Mammary epithelial cell (primary cell): ENCODE data around the gene FRS2.

ENCODE experiments used
- EZH2 ChIP-seq: IDR thresholded peaks from 2 replicates; pipeline ENCODE4 v1.6.1; 2012; ENCODE audit warnings: low read length, inconsistent platforms, borderline replicate concordance
- TF ChIP-seq, protein P1 (sequence below), 2 donors: IDR thresholded peaks in 1 of 2; conservative IDR thresholded peaks in 1 of 2; 2 replicates each; pipeline ENCODE4 v1.5.1; 2011 to 2012; ENCODE audit warnings: inconsistent platforms in 2 of 2, low read length in 2 of 2, mild to moderate bottlenecking in 2 of 2, control low read depth in 1 of 2, low read depth in 1 of 2; ENCODE audit not compliant: insufficient read depth in 1 of 2; ENCODE audit errors: extremely low read depth in 1 of 2

DNA sequence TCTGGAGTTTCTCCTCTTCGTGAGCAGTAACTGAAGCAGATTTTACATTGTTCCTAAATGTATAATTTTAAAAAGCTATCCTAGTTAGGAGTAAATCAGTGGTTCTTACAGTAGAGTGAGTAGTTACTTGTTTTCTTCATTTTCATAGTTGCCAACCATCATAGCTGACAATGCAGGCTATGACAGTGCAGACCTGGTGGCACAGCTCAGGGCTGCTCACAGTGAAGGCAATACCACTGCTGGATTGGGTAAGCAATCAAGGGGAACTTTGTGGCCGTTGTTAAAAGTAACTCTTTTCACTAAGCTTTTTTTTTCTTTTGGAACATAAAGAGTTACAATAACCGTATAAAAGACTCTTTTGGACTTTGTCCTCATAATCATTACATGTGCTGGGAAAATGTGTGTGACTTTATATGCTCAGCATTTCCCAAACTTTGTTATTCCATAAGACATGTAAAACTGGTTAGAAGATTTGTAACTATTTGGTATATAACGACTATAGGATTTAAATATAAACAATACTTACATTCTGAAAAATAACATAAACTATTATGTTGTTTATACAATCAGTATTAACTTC, 128.1 kb downstream of the FRS2 start:
- TF ChIP-seq, protein P1, sequence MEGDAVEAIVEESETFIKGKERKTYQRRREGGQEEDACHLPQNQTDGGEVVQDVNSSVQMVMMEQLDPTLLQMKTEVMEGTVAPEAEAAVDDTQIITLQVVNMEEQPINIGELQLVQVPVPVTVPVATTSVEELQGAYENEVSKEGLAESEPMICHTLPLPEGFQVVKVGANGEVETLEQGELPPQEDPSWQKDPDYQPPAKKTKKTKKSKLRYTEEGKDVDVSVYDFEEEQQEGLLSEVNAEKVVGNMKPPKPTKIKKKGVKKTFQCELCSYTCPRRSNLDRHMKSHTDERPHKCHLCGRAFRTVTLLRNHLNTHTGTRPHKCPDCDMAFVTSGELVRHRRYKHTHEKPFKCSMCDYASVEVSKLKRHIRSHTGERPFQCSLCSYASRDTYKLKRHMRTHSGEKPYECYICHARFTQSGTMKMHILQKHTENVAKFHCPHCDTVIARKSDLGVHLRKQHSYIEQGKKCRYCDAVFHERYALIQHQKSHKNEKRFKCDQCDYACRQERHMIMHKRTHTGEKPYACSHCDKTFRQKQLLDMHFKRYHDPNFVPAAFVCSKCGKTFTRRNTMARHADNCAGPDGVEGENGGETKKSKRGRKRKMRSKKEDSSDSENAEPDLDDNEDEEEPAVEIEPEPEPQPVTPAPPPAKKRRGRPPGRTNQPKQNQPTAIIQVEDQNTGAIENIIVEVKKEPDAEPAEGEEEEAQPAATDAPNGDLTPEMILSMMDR (conservative IDR thresholded peaks at IDR 0.05 in 1 of 2, IDR thresholded peaks at IDR 0.05 in 1 of 2; ENCODE audit: extremely low read depth in 1 of 2, insufficient read depth in 1 of 2, low read depth in 1 of 2, low read length in 2 of 2), result no peak
- TF ChIP-seq EZH2, result no peak
